HCT116 (cell line): ENCODE results near the gene CNBD2. TPM values are rescaled to one million over a fixed set of nuclear protein-coding genes. Genes with fewer than 3 reads are reported as not detected.

Source experiments
- ATAC-seq: fragments of 200-7000 bp; cut with Tn5 transposase; 2 replicates; pipeline ENCODE4 v1.9.1; 2020; ENCODE audit warnings: mild to moderate bottlenecking, moderate library complexity
- BruUV-seq: library from RNA; stranded (reverse); fragments of 400-500 nt; replicated peaks from 2 replicates; lab custom pipeline; 2021; lab: Mats Ljungman, UMichigan
- CTCF ChIA-PET: fragments of 300-600 bp; sonication (Branson Sonifier 250); formaldehyde crosslinking; loops from one replicate; lab custom pipeline; 2021; ENCODE audit warnings: antibody characterized with exemption; lab: Charles Lee
- POLR2A ChIA-PET: fragments of 300-600, 350-600 bp; sonication (Branson Sonifier 250); formaldehyde crosslinking; loops from one replicate; lab custom pipeline; 2021; ENCODE audit warnings: antibody characterized with exemption; lab: Charles Lee
- RAD21 ChIA-PET, 2 experiments: fragments of 300-600 bp; sonication (Branson Sonifier 250); formaldehyde crosslinking; loops; one replicate each; lab custom pipeline; 2023; ENCODE audit warnings: low total read pairs in 2 of 2; ENCODE audit not compliant: uncharacterized antibody in 2 of 2, unreplicated experiment in 2 of 2, low non-redundant PET in 1 of 2; lab: Charles Lee
- DNase-seq: peaks from one replicate; pipeline ENCODE4 v3.0.0-alpha.2; 2010; ENCODE audit warnings: low read depth, low spot score
- H2AFZ ChIP-seq: fragments of 200-600 bp; shearing (Covaris generic), sonication (generic); 2 replicates; pipeline ENCODE4 v1.6.1; 2017; ENCODE audit warnings: low read depth, mixed run types, mixed read lengths, antibody characterized with exemption, low read length; ENCODE audit not compliant: poor library complexity, severe bottlenecking
- H3K27ac ChIP-seq: 2 replicates; pipeline ENCODE4 v1.5.1; 2012; ENCODE audit warnings: low read depth, low read length
- H3K27me3 ChIP-seq: fragments of 200-600 bp; sonication (generic); 2 replicates; pipeline ENCODE4 v1.6.1; 2016; ENCODE audit warnings: mixed run types, low read length, mixed read lengths; ENCODE audit not compliant: insufficient read depth
- H3K36me3 ChIP-seq, 2 experiments: fragments of 200-500 bp in 1 of 2; fragments of 200-600 bp in 1 of 2; sonication (Bioruptor generic) in 1 of 2; sonication (generic) in 1 of 2; 2 replicates each; pipeline versions ENCODE4 v1.5.1 to v1.6.1; 2014 to 2016; ENCODE audit warnings: low read length in 2 of 2, inconsistent platforms in 1 of 2, mixed read lengths in 1 of 2, mixed run types in 1 of 2; ENCODE audit not compliant: insufficient read depth in 2 of 2, control insufficient read depth in 1 of 2
- H3K4me1 ChIP-seq, 2 experiments: fragments of 200-600 bp in 1 of 2; sonication (generic) in 1 of 2; 2 replicates each; pipeline versions ENCODE4 v1.5.1 to v1.6.1; 2012 to 2017; ENCODE audit warnings: low read length in 2 of 2, inconsistent platforms in 1 of 2, mild to moderate bottlenecking in 1 of 2, mixed read lengths in 1 of 2, mixed run types in 1 of 2, moderate library complexity in 1 of 2; ENCODE audit not compliant: insufficient read depth in 2 of 2, control insufficient read depth in 1 of 2
- H3K4me2 ChIP-seq: fragments of 200-600 bp; sonication (generic); 2 replicates; pipeline ENCODE4 v1.6.1; 2017; ENCODE audit warnings: mixed run types, low read length, mixed read lengths
- H3K4me3 ChIP-seq, 2 experiments: fragments of 200-600 bp in 1 of 2; sonication (generic) in 1 of 2; replicated peaks in 1 of 2; 2 replicates each; pipeline ENCODE4 v1.5.1; 2011 to 2016; ENCODE audit warnings: low read length in 2 of 2, control low read depth in 1 of 2, low read depth in 1 of 2, mild to moderate bottlenecking in 1 of 2, mixed read lengths in 1 of 2, mixed run types in 1 of 2
- H3K79me2 ChIP-seq: fragments of 200-600 bp; sonication (generic); 2 replicates; pipeline ENCODE4 v1.6.1; 2017; ENCODE audit warnings: mild to moderate bottlenecking, mixed run types, low read length, moderate library complexity, mixed read lengths; ENCODE audit not compliant: insufficient read depth
- H3K9ac ChIP-seq: fragments of 200-600 bp; sonication (generic); 2 replicates; pipeline ENCODE4 v1.6.1; 2016; ENCODE audit warnings: low read length, mixed read lengths
- H3K9me2 ChIP-seq: fragments of 200-600 bp; sonication (generic), shearing (Covaris generic); 2 replicates; pipeline ENCODE4 v1.6.1; 2017; ENCODE audit warnings: mixed run types, mild to moderate bottlenecking, moderate library complexity; ENCODE audit not compliant: insufficient read depth
- H3K9me3 ChIP-seq, 2 experiments: fragments of 200-500 bp in 1 of 2; fragments of 200-600 bp in 1 of 2; sonication (Bioruptor generic) in 1 of 2; sonication (generic) in 1 of 2; 2 replicates each; pipeline ENCODE4 v1.6.1; 2014 to 2017; ENCODE audit warnings: low read length in 2 of 2, mixed read lengths in 2 of 2, inconsistent platforms in 1 of 2, low read depth in 1 of 2, mild to moderate bottlenecking in 1 of 2, mixed run types in 1 of 2, moderate library complexity in 1 of 2; ENCODE audit not compliant: control insufficient read depth in 1 of 2, insufficient read depth in 1 of 2
- H4K20me1 ChIP-seq: fragments of 200-600 bp; sonication (generic), shearing (Covaris generic); 2 replicates; pipeline ENCODE4 v1.6.1; 2017; ENCODE audit warnings: mixed run types, mild to moderate bottlenecking, moderate library complexity; ENCODE audit not compliant: insufficient read depth
- ATF3 ChIP-seq: IDR thresholded peaks from 2 replicates; pipeline ENCODE4 v1.6.1; 2012
- EGR1 ChIP-seq: IDR thresholded peaks from 2 replicates; pipeline ENCODE4 v1.6.1; 2012; ENCODE audit warnings: low read depth
- EZH2 ChIP-seq: fragments of 200-600 bp; sonication (generic); IDR thresholded peaks from 2 replicates; pipeline ENCODE4 v1.6.1; 2017; ENCODE audit warnings: antibody characterized with exemption, mixed run types
- POLR2A ChIP-seq: IDR thresholded peaks from 2 replicates; pipeline ENCODE4 v1.7.0; 2011; ENCODE audit warnings: borderline replicate concordance; ENCODE audit not compliant: insufficient read depth, insufficient read length; ENCODE audit errors: extremely low read depth
- RAD21 ChIP-seq: IDR thresholded peaks from 2 replicates; pipeline ENCODE4 v1.6.1; 2012; ENCODE audit warnings: low read depth, mild to moderate bottlenecking
- SIN3A ChIP-seq: IDR thresholded peaks from 2 replicates; pipeline ENCODE4 v1.6.1; 2012; ENCODE audit warnings: low read depth
- YY1 ChIP-seq: IDR thresholded peaks from 2 replicates; pipeline ENCODE4 v1.6.1; 2011; ENCODE audit warnings: low read length, low read depth, moderate library complexity, mild to moderate bottlenecking; ENCODE audit not compliant: insufficient replicate concordance; ENCODE audit errors: extremely low read depth
- ZFX ChIP-seq: fragments of 450-650 bp; IDR thresholded peaks from 2 replicates; pipeline ENCODE4 v1.6.1; 2017
- intact Hi-C: fragments of 100-400 bp; cut with micrococcal nuclease; formaldehyde crosslinking; loops from 2 replicates; pipeline ENCODE4 v1.10.0; 2022
- total RNA-seq: library from RNA; stranded (reverse); gene quantifications from one replicate; pipeline ENCODE4 v1.2.1, GENCODE V29; 2021; ENCODE audit not compliant: unreplicated experiment
- TF ChIP-seq, protein P1 (sequence below): IDR thresholded peaks from 2 replicates; pipeline ENCODE4 v1.6.1; 2012
- TF ChIP-seq, protein P2 (sequence below), 3 experiments: fragments of 200-600 bp in 1 of 3; sonication (generic) in 1 of 3; IDR thresholded peaks in 2 of 3; conservative IDR thresholded peaks in 1 of 3; 2 replicates each; pipeline ENCODE4 v1.5.1; 2012 to 2017; ENCODE audit warnings: low read depth in 2 of 3, low read length in 2 of 3, antibody characterized with exemption in 1 of 3, borderline replicate concordance in 1 of 3, control low read depth in 1 of 3, mild to moderate bottlenecking in 1 of 3, mixed read lengths in 1 of 3, mixed run types in 1 of 3, moderate library complexity in 1 of 3; ENCODE audit not compliant: insufficient read depth in 1 of 3

The CNBD2 gene
- total RNA-seq, 1 experiment from 2014 or later: 3.1 TPM

GRCh38 chr20:35947489-35947888, 20.9 kb upstream of the CNBD2 start:
- Histone ChIP-seq H3K27ac (no peak overlapping the region), H3K4me2 (no peak overlapping the region), H3K9me2 (no peaks in the 10 kb centered on the region), H3K27me3 (no peaks in the 10 kb centered on the region), H3K79me2 (peaks cover 5% of the 10 kb centered on the region), H3K4me3 (no peak overlapping the region), H3K36me3 (no peaks in the 10 kb centered on the region), H3K4me1 (peaks cover 4 to 5% of the 10 kb centered on the region in 2 experiments; a peak in 3 of 4 replicates), H3K9ac (no peak overlapping the region), H4K20me1 (no peaks in the 10 kb centered on the region), H3K9me3 (no peaks in the 10 kb centered on the region), H2AFZ (no peak overlapping the region)
- ATAC-seq (peak; percentile 93), DNase-seq (peak; percentile 42)
- ChIA-PET POLR2A (interaction anchor here (0.7 kb wide), 1 partner anchor 208 kb away, joined by 4 read pairs; no protein-coding TSS in a partner anchor), RAD21 (interaction anchor here (0.6 to 0.7 kb wide), 4 partner anchors 15 to 468 kb away, joined by 3 read pairs; no protein-coding TSS in a partner anchor), CTCF (interaction anchor here (0.6 to 2.5 kb wide), 13 partner anchors 10 to 435 kb away, joined by 3 to 9 read pairs (median 3); partner anchors contain the start of gene RBM39)
- TF ChIP-seq EGR1 (no peak), ZFX (no peak), YY1 (no peak), RAD21 (peak; percentile 61), ATF3 (no peak), EZH2 (no peak), POLR2A (no peak), SIN3A (no peak)
- TF ChIP-seq, protein P1, sequence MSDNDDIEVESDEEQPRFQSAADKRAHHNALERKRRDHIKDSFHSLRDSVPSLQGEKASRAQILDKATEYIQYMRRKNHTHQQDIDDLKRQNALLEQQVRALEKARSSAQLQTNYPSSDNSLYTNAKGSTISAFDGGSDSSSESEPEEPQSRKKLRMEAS: peak; percentile 33; the same call in 1 of the 2 replicates
- TF ChIP-seq, protein P2, sequence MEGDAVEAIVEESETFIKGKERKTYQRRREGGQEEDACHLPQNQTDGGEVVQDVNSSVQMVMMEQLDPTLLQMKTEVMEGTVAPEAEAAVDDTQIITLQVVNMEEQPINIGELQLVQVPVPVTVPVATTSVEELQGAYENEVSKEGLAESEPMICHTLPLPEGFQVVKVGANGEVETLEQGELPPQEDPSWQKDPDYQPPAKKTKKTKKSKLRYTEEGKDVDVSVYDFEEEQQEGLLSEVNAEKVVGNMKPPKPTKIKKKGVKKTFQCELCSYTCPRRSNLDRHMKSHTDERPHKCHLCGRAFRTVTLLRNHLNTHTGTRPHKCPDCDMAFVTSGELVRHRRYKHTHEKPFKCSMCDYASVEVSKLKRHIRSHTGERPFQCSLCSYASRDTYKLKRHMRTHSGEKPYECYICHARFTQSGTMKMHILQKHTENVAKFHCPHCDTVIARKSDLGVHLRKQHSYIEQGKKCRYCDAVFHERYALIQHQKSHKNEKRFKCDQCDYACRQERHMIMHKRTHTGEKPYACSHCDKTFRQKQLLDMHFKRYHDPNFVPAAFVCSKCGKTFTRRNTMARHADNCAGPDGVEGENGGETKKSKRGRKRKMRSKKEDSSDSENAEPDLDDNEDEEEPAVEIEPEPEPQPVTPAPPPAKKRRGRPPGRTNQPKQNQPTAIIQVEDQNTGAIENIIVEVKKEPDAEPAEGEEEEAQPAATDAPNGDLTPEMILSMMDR (IDR thresholded peaks at IDR 0.05 in 2 of 3, conservative IDR thresholded peaks at IDR 0.05 in 1 of 3; ENCODE audit: borderline replicate concordance in 1 of 3, insufficient read depth in 1 of 3, low read depth in 2 of 3, low read length in 2 of 3): peak; percentile 68 to 77 (median 73)
- no TSS peak for BruUV-seq
- intact Hi-C loops: no loop called here
